Jurkat, Clone E6-1 (cell line): ENCODE data around the gene ZNF618.

Experiments
- DNase-seq: peaks from one replicate; pipeline ENCODE4 v3.0.0-alpha.2; 2011; ENCODE audit warnings: low read depth, low spot score
- H3K4me3 ChIP-seq: 2 replicates; pipeline ENCODE4 v1.5.1; 2011; ENCODE audit warnings: mild to moderate bottlenecking, low read length, control low read depth, moderate library complexity

ZNF618 gene

GRCh38 chr9:114058688-114059046, 182.6 kb downstream of the ZNF618 start:
- no peak overlapping the region for H3K4me3 ChIP-seq
- DNase-seq, result no peak

GRCh38 chr9:114059047-114059803, 183.1 kb downstream of the ZNF618 start:
- no peak overlapping the region for H3K4me3 ChIP-seq
- no peak for DNase-seq

- no peak for DNase-seq
- H3K4me3 ChIP-seq, result no peak overlapping the region
These were observed 184.0 kb downstream of the ZNF618 start for GRCh38 chr9:114060070-114060469.

- DNase-seq, result no peak
- H3K4me3 ChIP-seq, result no peak overlapping the region
These were observed 184.6 kb downstream of the ZNF618 start for GRCh38 chr9:114060711-114061110.

- H3K4me3 ChIP-seq, result no peak overlapping the region
- no peak for DNase-seq
These were observed 185.2 kb downstream of the ZNF618 start for GRCh38 chr9:114061292-114061691.

- H3K4me3 ChIP-seq, result no peak overlapping the region
- no peak for DNase-seq
These were observed 185.8 kb downstream of the ZNF618 start for GRCh38 chr9:114061830-114062474.

- no peak overlapping the region for H3K4me3 ChIP-seq
- DNase-seq, result no peak
These were observed 189.2 kb downstream of the ZNF618 start for GRCh38 chr9:114065304-114065703.

- no peak for DNase-seq
- no peak overlapping the region for H3K4me3 ChIP-seq
These were observed 193.5 kb downstream of the ZNF618 start for GRCh38 chr9:114069476-114070187.

- DNase-seq, result no peak
- H3K4me3 ChIP-seq, result no peak overlapping the region
These were observed 194.3 kb downstream of the ZNF618 start for GRCh38 chr9:114070188-114071103.

- no peak overlapping the region for H3K4me3 ChIP-seq
- no peak for DNase-seq
These were observed 195.2 kb downstream of the ZNF618 start for GRCh38 chr9:114071197-114071795.

- no peak overlapping the region for H3K4me3 ChIP-seq
- DNase-seq, result no peak
These were observed 196.4 kb downstream of the ZNF618 start for GRCh38 chr9:114072184-114073140.

GRCh38 chr9:114075602-114076001, 199.5 kb downstream of the ZNF618 start:
- no peak overlapping the region for H3K4me3 ChIP-seq
- DNase-seq, result no peak

- no peak overlapping the region for H3K4me3 ChIP-seq
- DNase-seq, result no peak
These were observed 200.4 kb downstream of the ZNF618 start for GRCh38 chr9:114076237-114077161.

- H3K4me3 ChIP-seq, result no peak overlapping the region
- DNase-seq, result no peak
These were observed 201.2 kb downstream of the ZNF618 start for GRCh38 chr9:114077162-114077837.

- no peak within 1 kb of the TSS for H3K4me3 ChIP-seq
- no peak for DNase-seq
These were observed 202.1 kb downstream of the ZNF618 start, which contains the start of gene AMBP for GRCh38 chr9:114078021-114078780. AMBP (minus strand) TSS chr9:114078300; CDS start chr9:114078209, 91 bp downstream.

GRCh38 chr9:114078781-114079156, 202.7 kb downstream of the ZNF618 start:
- no peak overlapping the region for H3K4me3 ChIP-seq
- DNase-seq, result no peak
